HG03097 (cell line): ENCODE results near the gene ZSCAN26.

Source experiments
- ATAC-seq: cut with Tn5 transposase; IDR thresholded peaks from one replicate; pipeline ENCODE4 v1.9.1; 2021; ENCODE audit not compliant: unreplicated experiment, low FRiP score

The ZSCAN26 gene

GRCh38 chr6:28266962-28267694, at the start of gene ZSCAN26:
Gene ZSCAN26 (plus strand): TSS chr6:28267143. CDS start chr6:28271920, 4,777 bp downstream.
- peak; percentile 77 for ATAC-seq

GRCh38 chr6:28217890-28218289, 49.1 kb upstream of the ZSCAN26 start:
- no peak for ATAC-seq

- no peak for ATAC-seq
These were observed 48.4 kb upstream of the ZSCAN26 start for GRCh38 chr6:28218312-28219248.

DNA sequence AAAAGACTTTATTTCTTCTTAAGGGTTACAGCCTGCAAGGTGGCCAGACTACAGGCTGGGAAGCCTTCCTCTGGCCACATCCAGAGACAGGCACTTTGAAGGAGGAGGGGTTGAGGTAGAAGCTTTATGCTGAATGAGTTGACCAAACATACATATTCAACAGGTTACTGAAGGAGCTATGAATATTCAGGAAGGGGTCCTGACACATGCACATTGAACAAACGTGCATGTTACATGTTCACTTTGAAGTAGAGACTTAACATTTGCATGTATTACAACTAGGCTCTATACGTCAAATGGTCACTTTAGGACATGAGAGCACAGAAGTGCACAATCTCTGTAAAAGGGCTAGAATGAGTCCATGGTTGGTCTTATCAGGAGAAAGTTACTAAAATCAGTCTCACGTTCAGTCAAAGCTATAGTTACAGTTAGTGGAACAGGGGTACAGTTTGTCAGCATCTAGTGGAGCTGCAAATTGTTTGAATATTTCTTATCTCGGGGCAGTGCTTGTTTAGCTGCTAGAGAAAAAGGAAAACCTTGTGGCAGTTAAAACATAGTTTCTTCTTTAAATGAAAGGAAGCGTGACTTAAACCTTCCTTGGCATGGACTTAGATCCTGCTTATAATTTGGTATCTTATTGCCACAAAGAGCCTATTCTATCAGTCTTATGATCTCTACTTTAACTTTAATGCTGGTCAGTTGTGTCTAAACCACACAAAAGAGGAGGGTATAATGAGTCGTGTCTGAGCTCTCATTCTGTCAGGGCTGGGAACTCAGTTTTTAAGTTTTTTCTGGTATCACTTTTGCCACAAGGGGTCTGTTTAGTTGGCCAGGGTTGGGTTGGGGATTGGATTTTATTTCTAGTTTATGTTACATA, 46.4 kb upstream of the ZSCAN26 start:
- ATAC-seq, result no peak

DNA sequence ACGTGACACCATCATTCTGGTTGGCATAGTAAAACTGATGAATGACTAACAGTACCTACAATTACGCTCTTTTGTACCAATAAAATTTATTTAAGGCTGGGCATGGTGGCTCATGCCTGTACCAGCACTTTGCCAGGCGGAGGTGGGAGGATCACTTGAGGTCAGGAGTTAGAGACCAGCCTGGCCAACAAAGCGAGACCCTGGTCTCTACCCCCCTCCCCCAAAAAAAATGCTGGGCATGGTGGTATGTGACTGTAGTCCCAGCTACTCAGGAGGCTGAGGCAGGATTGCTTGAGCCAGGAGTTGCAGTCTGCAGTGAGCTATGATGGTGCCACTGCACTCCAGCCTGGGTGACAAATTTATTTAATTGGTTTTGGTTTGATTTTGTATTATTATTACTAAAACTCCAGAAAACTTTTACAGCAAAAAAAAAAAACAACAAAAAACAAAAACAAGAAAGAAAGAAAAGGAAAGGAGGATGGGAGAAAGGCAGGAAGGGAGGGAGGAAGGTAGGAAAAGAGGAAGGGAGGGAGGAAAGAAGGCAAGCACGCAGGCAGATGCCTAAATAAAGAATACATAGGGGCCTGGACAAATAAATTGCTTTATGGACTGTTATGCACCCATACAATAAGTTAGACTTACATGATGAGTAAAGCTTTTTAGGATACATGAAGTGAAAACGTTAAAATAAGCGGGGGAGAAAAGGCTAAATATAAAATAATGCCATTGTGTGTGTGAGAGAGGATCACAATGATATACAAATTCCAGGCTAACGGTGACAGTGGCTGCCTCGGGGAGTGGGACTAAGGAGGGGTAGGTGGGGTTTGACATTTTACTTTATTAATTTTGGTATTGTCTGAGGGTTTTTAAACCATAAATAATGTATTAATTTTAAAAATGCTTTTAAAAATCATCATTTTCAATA, 42.5 kb upstream of the ZSCAN26 start:
- no peak for ATAC-seq

DNA sequence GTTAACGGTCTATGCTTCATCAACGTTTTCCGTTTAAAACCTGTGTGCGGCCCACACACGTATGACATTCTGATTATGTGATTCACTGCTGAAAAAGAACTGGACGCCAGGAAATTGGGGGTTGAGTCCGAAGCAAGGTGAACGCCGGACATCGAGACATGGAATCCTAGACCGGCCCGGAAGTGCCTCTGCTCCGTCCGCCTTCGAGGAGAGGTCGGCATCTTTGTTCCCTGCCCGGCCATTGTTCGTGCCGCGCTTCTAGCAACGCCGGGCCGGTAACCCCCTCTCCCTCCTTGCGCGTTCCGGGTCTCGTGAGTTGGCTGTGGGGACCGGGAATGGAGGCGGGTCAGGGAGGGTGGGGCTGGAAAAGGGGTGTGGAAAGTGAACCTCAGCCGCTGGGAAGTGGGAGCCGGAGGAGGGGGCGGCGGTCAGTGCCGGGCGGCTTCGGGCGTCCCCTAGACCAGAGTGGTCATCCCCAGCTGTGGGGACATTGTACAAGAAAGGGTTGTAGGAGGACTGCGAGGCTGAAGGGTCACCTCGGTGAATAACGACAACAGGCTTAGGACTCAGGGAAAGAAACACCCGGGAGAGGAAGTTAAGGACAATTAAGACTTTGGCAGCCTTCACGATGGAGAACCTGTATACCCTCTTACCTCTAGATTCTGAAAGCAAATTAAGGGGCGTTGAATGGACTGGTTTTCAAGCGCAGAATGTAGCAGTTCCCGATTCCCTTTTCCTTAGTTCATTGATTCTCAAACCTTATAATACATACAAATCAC, 41.7 kb upstream of the ZSCAN26 start, which contains the start of gene ZSCAN9:
TSS of gene ZSCAN9 (plus strand) at position 220 of the 779 bp plus-strand sequence. CDS start 1,810 bp downstream, outside the sequence.
- peak; percentile 75 for ATAC-seq

- no peak for ATAC-seq
These were observed 40.5 kb upstream of the ZSCAN26 start for GRCh38 chr6:28226460-28226859.

GRCh38 chr6:28232785-28233184, 34.2 kb upstream of the ZSCAN26 start:
- ATAC-seq, result no peak

GRCh38 chr6:28235912-28236452, 31.0 kb upstream of the ZSCAN26 start:
- no peak for ATAC-seq

- no peak for ATAC-seq
These were observed 27.3 kb upstream of the ZSCAN26 start for GRCh38 chr6:28239636-28240035.

GRCh38 chr6:28240471-28240870, 26.5 kb upstream of the ZSCAN26 start:
- ATAC-seq, result no peak

DNA sequence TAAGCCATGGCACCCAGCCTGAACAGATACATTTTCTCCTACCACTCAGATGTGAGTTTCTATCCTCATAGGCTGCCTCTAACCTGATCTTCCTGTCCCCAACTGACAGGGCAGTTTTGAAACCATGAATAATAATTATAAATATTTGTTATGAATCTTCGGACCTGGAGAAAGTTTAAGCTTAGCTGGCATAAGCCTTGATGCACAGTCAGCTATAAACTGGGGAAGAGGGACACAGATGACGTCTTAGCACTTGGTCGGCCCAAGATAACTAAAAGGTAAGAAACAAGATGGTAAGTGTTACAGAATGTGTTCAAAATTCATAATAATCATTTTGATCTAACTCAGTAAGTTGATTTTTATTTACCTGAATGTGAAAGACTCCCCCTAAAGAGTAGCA, 23.0 kb upstream of the ZSCAN26 start:
- ATAC-seq, result no peak

GRCh38 chr6:28245206-28245941, 21.6 kb upstream of the ZSCAN26 start:
- no peak for ATAC-seq

DNA sequence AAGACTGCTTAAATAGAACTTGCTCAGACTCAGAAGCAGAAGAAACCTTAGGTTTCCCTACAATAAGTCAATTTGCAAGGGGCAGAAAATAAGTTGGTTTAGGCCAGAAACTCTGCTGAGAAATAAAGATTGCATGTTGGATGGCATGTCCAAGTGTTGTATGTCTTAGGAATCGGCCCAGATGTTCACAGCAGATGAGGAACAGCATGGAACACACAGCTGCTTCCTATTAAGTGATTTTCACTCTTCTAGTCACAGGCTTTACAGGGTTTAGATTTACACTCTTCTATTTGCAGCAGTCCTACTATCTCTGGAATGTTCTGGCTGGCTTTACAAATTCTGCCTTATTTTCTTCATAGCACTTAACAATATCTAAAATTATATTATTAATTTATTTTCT, 18.0 kb upstream of the ZSCAN26 start:
- ATAC-seq, result no peak

DNA sequence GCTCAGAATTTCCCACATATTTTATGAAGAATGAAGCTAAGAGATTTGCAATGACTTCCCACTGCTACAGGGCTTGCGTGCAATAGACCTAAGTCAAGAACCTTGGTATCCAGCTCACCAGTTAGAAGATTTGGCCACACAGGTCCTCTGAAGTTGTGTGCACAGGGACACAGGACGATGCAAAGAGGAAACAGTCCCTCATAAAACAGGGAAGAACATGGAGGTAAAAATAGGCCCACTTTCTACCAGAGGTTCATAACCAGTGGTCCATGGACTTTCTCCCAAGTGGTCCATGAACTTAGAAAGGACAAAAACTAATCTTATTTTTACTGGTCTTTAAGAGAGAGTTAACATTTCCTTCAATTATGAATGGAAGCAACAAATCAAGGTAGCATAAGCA, 16.2 kb upstream of the ZSCAN26 start:
- no peak for ATAC-seq

DNA sequence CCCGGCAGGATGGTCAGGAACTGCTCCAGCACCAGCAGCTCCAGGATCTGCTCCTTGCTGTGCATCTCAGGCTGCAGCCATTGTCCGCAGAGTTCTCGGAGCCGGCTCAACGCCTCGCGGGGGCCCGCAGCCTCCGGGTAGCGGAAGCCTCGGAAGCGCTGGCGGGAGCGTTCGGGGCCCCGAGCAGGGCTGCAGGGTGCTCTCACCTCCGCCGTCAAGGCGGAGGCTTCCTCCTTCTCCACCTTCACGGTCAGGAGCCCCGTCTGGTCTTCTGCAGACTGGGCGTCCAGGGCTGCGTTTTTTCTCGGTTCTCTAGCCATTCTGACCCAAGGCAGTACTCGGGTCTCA, 15.3 kb upstream of the ZSCAN26 start:
- ATAC-seq, result peak; percentile 44

DNA sequence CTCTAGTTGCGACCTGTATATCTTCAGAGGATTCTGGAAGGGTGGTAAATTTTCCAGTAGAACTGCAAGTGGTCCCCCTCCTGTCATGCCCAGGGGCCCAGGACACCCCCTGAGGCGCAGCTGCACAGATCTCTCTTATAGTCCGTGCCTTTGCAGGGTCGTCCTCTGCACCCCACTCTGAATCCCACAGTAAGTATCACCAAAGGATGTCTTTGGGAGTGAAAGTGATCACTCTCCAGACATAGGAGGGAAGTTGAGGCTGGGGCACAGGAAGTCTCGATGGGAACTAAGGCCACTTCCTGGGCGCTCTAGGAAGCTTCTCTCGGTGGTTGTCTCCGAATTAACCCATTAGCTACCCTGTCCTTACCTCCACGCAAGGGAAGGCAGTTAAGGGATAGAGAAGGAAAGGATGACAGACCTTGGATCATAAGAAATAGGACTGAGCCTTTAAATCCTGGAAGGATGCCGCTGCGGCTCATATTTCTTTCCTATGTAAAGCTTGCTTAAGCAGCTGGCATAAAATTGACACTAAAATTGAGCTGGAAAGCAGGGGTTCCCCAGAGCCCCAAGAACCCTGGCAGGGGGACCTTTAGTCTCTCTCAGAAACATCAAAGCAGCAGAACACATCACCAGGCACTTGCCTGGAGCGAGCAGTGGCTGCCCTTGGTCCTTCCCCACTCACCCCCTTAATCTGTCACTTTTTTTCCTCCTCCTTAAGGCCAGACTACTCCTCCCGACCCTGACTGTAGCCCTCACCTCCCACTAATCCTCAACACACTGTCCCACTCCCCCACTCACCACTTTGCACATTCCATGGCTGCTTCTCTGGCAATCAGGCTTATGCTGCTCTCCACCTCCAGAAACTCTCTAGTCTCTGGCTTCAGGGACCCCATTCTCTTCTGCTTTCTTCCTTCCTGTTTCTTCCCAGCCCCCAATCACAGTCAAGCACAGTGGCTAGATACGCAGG, 14.7 kb upstream of the ZSCAN26 start, which contains the start of gene ZKSCAN4:
TSS of gene ZKSCAN4 (minus strand) at position 261 of the 967 bp plus-strand sequence. CDS start 289 bp downstream, outside the sequence.
- ATAC-seq, result peak; percentile 64
